ENCODE results near the gene ZDHHC3.

- TF ChIP-seq, protein P1, sequence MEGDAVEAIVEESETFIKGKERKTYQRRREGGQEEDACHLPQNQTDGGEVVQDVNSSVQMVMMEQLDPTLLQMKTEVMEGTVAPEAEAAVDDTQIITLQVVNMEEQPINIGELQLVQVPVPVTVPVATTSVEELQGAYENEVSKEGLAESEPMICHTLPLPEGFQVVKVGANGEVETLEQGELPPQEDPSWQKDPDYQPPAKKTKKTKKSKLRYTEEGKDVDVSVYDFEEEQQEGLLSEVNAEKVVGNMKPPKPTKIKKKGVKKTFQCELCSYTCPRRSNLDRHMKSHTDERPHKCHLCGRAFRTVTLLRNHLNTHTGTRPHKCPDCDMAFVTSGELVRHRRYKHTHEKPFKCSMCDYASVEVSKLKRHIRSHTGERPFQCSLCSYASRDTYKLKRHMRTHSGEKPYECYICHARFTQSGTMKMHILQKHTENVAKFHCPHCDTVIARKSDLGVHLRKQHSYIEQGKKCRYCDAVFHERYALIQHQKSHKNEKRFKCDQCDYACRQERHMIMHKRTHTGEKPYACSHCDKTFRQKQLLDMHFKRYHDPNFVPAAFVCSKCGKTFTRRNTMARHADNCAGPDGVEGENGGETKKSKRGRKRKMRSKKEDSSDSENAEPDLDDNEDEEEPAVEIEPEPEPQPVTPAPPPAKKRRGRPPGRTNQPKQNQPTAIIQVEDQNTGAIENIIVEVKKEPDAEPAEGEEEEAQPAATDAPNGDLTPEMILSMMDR (IDR thresholded peaks at IDR 0.05), result no peak
- no peak for TF ChIP-seq POLR2AphosphoS5 (IDR thresholded peaks at IDR 0.05; ENCODE audit: low read depth, low read length)
Observed at GRCh38 chr3:44954304-44954703, 21.7 kb downstream of the ZDHHC3 start.
